ENCODE measurements around the gene TRNP1.

TRNP1 gene

DNA sequence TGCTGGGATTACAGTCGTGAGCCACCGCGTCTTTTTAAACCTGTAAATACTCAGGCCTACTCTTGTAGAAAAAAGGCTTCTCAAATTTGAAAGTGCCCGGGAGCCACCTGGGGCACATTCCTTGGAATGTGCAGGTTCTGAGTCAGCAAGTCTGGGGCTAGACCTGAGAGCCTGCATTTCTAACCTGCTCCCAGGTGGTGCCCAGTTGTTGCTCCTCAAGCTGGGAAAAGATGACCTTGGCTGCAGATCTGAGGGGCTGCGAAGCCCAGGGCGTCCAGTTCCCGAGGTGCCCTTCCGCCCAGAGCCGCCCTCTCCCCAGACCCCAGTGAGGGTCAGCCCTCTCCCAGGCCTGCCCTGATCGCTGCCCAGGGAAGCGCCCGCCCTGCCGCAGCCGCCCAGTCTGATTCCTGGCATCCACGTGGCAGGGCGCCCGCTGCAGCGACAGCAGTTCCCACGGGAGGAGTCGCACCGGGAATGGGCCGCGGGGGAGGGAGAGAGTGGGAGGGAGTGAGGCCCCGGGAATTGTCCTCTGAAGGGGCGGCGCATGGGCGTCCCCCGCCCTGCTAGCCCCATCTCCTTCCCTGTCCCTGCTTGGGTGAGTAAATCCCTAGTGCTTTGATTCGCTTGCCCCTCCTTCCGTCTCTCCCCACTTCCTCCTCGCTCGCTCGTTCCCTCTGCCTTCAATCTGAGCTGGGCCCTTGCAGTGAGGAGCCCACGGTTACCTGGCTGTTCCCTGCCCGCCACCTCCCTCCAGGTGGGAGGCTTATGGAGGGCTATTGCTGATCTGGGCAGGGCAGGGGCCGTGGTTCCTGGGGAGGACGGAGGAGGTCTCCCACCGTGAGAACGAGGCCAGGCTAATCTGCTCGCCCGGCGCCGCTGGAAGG, 38.0 kb downstream of the TRNP1 start:
- DNase-seq: no peak

DNA sequence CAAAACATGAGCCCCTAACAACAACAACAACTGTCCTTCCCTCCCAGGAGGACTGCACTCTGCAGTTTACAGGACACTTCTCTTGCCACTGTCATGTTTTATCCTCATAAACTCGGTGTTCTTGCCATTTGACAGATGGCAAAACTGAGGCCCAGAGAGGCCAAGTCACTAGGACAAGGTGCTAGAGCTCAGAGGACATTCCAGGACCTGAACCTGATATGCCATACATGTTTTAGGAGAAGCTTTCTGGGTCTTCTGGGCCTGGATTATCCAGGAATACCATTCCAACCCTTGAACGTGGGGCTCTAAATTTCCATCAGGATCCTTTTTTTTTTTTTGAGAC, 38.6 kb downstream of the TRNP1 start:
- no peak for DNase-seq

DNA sequence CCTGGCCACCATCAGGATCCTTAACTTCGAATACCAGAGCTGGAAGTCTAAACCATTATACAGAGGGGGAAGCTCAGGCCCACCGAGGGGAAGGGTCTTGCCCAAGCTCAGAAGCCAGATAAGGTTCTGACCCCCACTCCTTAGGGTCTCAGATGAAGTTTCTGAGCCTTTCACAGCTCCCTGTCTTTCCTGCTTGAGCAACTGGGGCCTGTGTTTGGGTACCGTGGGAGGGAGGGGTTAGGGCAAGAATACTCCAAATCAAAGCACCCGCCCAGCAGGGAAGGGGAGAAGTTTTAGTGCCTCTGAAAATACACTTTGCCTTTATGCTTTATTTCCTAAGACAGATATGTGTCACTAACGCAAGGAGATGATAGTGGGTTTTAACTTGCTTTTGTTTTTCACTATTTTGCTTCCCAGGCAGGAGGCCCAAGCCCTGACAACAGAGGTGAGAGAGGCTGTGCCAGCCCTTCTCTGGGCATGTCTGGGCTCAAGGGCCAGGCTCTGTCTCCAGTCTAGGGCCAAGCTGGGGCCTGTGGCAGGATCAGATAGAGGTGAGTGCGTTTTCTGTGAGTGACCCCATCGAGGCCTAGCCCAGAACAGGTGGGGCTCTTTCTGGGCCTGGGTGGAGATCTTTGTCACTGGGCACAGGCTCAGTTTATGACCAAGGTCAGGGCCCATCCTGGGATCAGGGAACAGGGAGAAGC, 39.7 kb downstream of the TRNP1 start:
- no peak for DNase-seq

DNA sequence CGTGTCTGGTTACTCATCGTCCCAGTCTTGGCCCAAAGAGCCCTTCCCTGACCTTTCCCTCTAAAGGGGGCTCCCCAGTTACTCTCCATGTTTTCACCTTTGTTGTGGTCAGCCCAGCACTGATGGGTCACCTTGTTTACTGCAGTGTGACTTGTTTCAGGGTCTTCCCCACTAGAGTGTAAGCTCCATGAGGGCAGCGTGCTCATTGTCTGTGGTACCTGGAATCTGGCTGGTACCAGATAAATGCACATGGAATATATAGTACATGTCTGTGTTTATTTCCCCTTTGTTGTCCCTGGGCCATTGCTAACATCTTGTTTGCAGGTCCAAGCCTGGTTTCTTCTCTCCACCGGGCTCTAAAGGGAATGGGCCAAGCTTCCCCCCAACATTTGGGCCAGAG, 41.9 kb downstream of the TRNP1 start:
- no peak for DNase-seq

DNA sequence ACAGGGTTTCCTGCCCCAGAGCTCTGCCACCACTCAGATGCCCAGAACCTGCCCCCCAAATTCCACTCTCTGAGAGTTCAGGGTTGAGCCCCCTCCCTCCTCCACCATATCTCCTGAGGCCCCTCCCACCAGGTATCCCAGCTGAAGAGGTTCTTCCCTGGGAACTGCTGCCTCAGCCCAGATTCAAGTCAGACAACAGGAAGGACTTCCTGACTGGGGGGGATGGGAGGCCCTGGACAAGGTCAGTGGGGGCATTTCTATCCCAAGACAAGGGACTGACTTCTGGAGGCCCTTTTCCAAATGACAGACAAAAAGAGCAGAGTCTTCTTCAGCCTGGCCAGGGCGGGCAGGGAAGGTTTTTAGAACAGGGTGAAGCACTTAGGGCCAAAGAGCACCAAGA, 43.2 kb downstream of the TRNP1 start:
- DNase-seq: no peak

DNA sequence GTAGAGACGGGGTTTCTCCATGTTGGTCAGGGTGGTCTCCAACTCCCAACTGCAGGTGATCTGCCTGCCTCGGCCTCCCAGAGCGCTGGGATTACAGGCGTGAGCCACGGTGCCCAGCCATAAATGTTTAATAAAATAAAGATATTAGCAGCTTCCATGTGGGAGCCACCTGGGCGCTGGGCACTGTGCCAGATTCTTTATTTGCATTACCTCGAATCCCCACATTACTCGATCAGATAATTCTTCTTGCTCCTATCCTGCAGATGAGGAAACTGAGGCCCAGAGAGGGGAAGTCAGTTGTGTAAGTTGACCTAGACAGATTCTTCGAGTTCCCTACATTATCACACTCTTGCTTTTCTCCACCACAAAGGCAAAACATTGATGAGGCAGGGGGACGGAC, 44.0 kb downstream of the TRNP1 start:
- DNase-seq: no peak

DNA sequence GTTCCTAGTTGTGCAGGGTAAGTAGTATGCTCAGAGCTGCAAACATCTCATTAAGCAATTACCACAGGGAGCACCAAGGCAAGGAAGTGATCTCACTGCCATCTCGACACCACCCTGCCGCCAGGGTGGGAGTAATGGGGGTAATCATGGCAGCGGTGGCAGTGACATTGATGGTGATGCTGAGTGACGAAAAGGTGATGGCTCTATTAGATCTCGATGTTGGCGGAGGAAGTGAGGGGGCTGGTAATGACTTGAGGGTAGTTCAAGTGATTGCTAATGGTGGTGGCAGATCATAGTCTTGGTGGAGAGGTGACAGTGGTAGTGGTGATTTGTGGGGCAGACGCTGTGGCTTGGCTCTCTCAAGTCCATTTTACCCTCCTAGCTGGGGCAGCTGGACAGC, 44.5 kb downstream of the TRNP1 start:
- DNase-seq: no peak

DNA sequence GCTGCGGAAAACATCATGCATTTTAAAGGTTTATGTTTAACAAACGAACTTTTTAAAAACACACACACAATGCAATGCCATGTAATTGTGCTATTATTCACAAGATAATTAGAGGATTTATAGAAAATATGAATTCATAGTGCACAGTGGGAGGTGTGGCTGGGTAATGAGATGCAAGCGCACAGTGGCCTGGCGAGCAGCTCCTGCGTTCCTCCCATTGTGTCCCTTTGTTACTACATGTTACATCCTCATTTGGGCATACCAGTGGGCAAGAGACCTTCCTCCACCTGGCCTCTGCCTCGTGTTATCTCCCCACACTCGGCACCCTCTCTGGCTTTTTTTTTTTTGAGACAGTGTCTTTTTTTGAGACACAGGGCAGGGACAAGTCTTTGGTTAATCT, 49.2 kb downstream of the TRNP1 start:
- DNase-seq: no peak

DNA sequence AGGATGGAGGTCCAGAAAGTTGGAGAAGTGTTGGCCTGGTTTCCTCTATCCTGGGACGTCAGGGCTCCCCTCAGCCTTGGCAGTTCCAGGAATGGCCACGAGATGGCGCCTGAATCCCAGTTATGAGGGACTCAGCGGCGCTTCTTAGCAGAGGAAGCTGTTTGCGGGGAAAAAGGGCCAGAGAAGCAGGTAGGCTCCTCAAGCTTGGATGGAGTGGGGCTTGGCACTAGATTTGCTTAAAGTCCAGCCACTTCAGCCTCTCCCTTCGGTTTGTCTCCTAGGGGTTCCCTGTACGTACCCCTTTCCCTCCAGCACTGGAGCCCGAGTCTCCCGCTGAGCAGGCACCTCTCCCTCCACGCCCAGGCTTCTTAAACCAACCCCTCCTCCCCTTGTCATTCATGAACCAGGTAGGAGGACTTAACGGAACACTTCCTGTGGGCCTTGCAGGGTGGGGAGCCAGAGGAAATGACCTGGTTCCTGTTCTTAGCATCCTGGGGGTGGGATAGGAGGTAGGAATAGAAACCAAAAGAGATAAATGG, 51.2 kb downstream of the TRNP1 start:
- peak; percentile 53 to 80 for DNase-seq

DNA sequence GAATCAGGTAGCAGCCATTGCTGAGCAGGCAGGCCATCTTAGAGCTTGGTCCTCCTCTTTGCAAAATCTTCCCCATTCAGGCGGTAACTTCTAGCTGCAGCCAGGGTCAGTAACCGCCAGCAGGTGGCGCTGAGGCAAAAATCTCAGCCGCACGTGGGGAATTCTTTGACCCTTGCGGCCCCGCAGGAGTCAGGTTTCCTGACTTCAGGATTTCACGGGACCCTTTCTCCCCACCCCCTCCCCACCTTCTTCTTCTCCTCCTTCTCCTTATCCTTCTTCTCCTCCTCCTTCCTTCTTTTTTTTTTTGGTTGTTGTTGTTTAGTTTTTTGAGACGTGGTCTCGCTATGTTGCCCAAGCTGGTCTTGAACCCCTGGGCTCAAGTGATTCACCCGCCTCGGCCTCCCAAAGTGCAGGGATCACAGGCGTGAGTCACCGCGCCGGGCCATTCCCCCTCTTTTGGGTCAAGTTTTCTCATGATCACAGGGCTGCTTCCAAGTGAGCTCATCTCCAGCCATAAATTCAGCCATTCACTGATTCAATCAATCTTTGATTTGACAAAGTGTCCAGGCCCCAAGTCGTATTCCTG, 52.6 kb downstream of the TRNP1 start:
- DNase-seq: peak; percentile 27 to 63

DNA sequence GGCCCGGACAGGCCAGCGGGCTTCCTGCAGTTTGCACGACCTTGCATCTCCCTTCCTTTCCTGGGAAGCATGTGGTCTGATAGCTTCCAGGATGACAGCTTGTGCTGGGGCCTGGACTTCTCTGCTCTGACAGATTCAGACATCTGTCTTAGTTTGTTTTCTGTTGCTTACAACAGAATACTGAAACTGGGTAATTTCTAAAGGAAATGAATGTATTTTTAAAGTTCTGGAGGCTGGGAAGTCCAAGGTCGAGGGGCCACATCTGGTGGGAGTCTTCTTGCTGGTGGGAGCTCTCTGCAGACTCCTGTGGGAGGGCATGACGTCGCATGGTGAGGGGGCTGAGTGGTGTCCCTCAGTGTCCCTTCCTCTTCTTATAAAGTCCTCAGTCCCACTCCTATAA, 54.4 kb downstream of the TRNP1 start:
- no peak for DNase-seq

DNA sequence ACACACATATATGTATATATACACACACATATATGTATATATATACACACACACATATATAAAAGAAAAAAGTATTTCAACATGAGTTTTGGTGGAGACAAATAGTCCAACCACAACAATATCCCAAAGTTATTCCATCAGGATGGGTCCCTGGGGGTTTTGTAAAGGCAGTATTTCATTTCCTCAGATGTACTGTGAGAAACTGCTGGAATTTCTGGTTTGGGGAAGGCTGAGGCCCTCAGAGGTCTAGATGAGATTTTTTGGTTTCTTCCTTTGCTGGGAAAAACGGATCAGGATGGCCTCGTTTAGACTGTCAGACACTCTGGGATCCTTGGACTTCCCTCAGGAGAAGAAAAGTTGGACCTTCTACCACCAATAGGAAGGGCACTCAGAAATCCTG, 55.6 kb downstream of the TRNP1 start:
- no peak for DNase-seq

DNA sequence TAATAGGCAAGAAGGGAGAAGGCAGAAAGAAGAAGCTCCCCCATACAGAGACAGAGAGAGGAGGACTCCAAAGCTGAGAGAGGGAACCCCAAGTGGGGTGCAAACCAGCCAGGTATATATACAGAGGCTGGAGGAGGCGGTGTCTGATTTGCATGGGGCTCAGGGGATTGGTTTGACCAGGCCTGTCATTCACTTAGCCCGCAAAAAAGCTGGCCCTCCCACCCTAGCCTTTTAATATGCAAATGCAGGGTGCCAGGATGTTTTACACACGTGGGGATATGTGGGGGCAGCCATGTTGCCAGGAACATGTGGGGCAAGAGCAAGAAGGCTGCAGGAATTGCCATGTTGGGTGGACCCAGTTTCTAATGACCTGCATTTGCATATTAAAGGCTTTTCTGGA, 56.1 kb downstream of the TRNP1 start:
- DNase-seq: no peak

Measured in NCI-H1930 (cell line).